ENCODE data around the gene TRIM36. TPM values are rescaled to one million over a fixed set of nuclear protein-coding genes. Genes with fewer than 3 reads are reported as not detected.
A peak's percentile ranks its signal among the peaks of the same experiment; 100 is the strongest.

TRIM36 gene
- polyA plus RNA-seq, 3 donors: 2.3 to 2.8 (median 2.8) TPM

GRCh38 chr5:115098041-115098702 lies 71.5 kb downstream of the TRIM36 start:
- DNase-seq (ENCODE audit: extremely low read depth in 1 of 11, low read depth in 9 of 11, low spot score in 4 of 11): peak in 10 of 11 donors; percentile 7 to 28 (median 16)

GRCh38 chr5:115097236-115097635 lies 72.5 kb downstream of the TRIM36 start:
- no peak for DNase-seq (ENCODE audit: extremely low read depth in 1 of 11, low read depth in 9 of 11, low spot score in 4 of 11)

- DNase-seq (ENCODE audit: extremely low read depth in 1 of 11, low read depth in 9 of 11, low spot score in 4 of 11): no peak
These were observed 73.5 kb downstream of the TRIM36 start for GRCh38 chr5:115096034-115096769.

- no peak for DNase-seq (ENCODE audit: extremely low read depth in 1 of 11, low read depth in 9 of 11, low spot score in 4 of 11)
These were observed 81.8 kb downstream of the TRIM36 start for GRCh38 chr5:115087951-115088350.

- no peak for DNase-seq (ENCODE audit: extremely low read depth in 1 of 11, low read depth in 9 of 11, low spot score in 4 of 11)
These were observed 83.2 kb downstream of the TRIM36 start for GRCh38 chr5:115086473-115086872.

GRCh38 chr5:115084246-115084793 lies 85.4 kb downstream of the TRIM36 start:
- no peak for DNase-seq (ENCODE audit: extremely low read depth in 1 of 11, low read depth in 9 of 11, low spot score in 4 of 11)

- no peak for DNase-seq (ENCODE audit: extremely low read depth in 1 of 11, low read depth in 9 of 11, low spot score in 4 of 11)
These were observed 89.6 kb downstream of the TRIM36 start for GRCh38 chr5:115079924-115080623.

Other genes starting within 250 kb of the TRIM36 start
- gene PGGT1B, start 93.0 kb upstream of the TRIM36 start, polyA plus RNA-seq (ENCODE audit: insufficient read length in 3 of 3): 10 to 100 TPM; 28.4 to 33.7 (median 30.3) TPM
- 10 to 100 TPM; 15.3 to 19.7 (median 15.9) TPM for gene CCDC112, start 126.7 kb upstream of the TRIM36 start, polyA plus RNA-seq (ENCODE audit: insufficient read length in 3 of 3)